ENCODE measurements around the gene CDK19.

Gene CDK19

GRCh38 chr6:110823146-110823545, 7.9 kb upstream of the CDK19 start:
- TF ChIP-seq CTCF (IDR thresholded peaks at IDR 0.05), result no peak

GRCh38 chr6:110822249-110822648, 7.0 kb upstream of the CDK19 start:
- no peak for TF ChIP-seq CTCF (IDR thresholded peaks at IDR 0.05)

GRCh38 chr6:110816677-110817076, 1.4 kb upstream of the CDK19 start:
- TF ChIP-seq CTCF (IDR thresholded peaks at IDR 0.05), result no peak

GRCh38 chr6:110815015-110815410, 256 bp downstream of the CDK19 start:
- TF ChIP-seq CTCF (IDR thresholded peaks at IDR 0.05), result no peak

GRCh38 chr6:110814102-110815014, 911 bp downstream of the CDK19 start:
- no peak for TF ChIP-seq CTCF (IDR thresholded peaks at IDR 0.05)

GRCh38 chr6:110813338-110814101, 1.7 kb downstream of the CDK19 start:
- TF ChIP-seq CTCF (IDR thresholded peaks at IDR 0.05), result no peak

- TF ChIP-seq CTCF (IDR thresholded peaks at IDR 0.05), result no peak
These were observed 2.5 kb downstream of the CDK19 start for GRCh38 chr6:110812719-110813118.
